B cell (primary cell): ENCODE results near the gene CD4. TPM values are rescaled to one million over a fixed set of nuclear protein-coding genes. Genes with fewer than 3 reads are reported as not detected.

Experiments used
- ATAC-seq: fragments of 200-7000 bp; cut with Tn5 transposase; one replicate; pipeline ENCODE4 v1.10.0; 2021; ENCODE audit warnings: low read depth, mild to moderate bottlenecking, moderate number of reproducible peaks, moderate library complexity
- CTCF ChIA-PET: fragments of 350-600 bp; sonication (Branson Sonifier 250); formaldehyde crosslinking; loops from one replicate; lab custom pipeline; 2021; ENCODE audit warnings: antibody characterized with exemption, inconsistent platforms; lab: Charles Lee
- POLR2A ChIA-PET: fragments of 350-600 bp; sonication (Branson Sonifier 250); formaldehyde crosslinking; loops from one replicate; lab custom pipeline; 2021; ENCODE audit warnings: antibody characterized with exemption; lab: Charles Lee
- DNase-seq: peaks from one replicate; pipeline ENCODE4 v3.0.0; 2013
- H2AFZ ChIP-seq: 2 replicates; pipeline ENCODE4 v1.6.1; 2012; ENCODE audit warnings: mild to moderate bottlenecking, low read depth, low read length; ENCODE audit not compliant: insufficient read depth, poor library complexity, severe bottlenecking
- H3K27ac ChIP-seq, 2 donors: 1 replicate in 1 of 2; 2 replicates in 1 of 2; pipeline ENCODE4 v1.5.1; 2012 to 2013; ENCODE audit warnings: low read length in 2 of 2, mild to moderate bottlenecking in 2 of 2, moderate library complexity in 1 of 2
- H3K27me3 ChIP-seq, 4 experiments: fragments of 200-600 bp in 1 of 4; sonication (generic) in 1 of 4; replicated peaks in 1 of 4; 1 replicate in 2 of 4; 2 replicates in 2 of 4; pipeline versions ENCODE4 v1.6.1 to v1.7.0; 2013 to 2016; ENCODE audit warnings: low read length in 3 of 4, mild to moderate bottlenecking in 2 of 4, mixed read lengths in 1 of 4, moderate library complexity in 1 of 4; ENCODE audit not compliant: insufficient read depth in 4 of 4, control insufficient read depth in 3 of 4; ENCODE audit errors: control extremely low read depth in 1 of 4
- H3K36me3 ChIP-seq, 2 experiments: replicated peaks in 1 of 2; 1 replicate in 1 of 2; 2 replicates in 1 of 2; pipeline versions ENCODE4 v1.6.1 to v1.7.1; 2013; ENCODE audit warnings: low read length in 1 of 2; ENCODE audit not compliant: insufficient read depth in 2 of 2, control insufficient read depth in 1 of 2; ENCODE audit errors: control extremely low read depth in 1 of 2, extremely low read depth in 1 of 2
- H3K4me1 ChIP-seq, 2 donors: fragments of 200-600 bp in 1 of 2; sonication (generic) in 1 of 2; 1 replicate in 1 of 2; 2 replicates in 1 of 2; pipeline versions ENCODE4 v1.5.1 to v1.6.1; 2013 to 2017; ENCODE audit warnings: low read length in 2 of 2; ENCODE audit not compliant: control insufficient read depth in 2 of 2, insufficient read depth in 2 of 2
- H3K4me2 ChIP-seq: replicated peaks from 2 replicates; pipeline ENCODE3; 2012; ENCODE audit warnings: mild to moderate bottlenecking, low read depth, low read length; ENCODE audit not compliant: poor library complexity, severe bottlenecking
- H3K4me3 ChIP-seq, 5 experiments: fragments of 200-600 bp in 1 of 5; sonication (generic) in 1 of 5; 1 replicate in 3 of 5; 2 replicates in 2 of 5; pipeline versions ENCODE4 v1.5.1 to v1.7.0; 2011 to 2016; ENCODE audit warnings: low read length in 4 of 5, mild to moderate bottlenecking in 4 of 5, low read depth in 2 of 5, control low read depth in 1 of 5, moderate library complexity in 1 of 5; ENCODE audit not compliant: insufficient read depth in 1 of 5; ENCODE audit errors: control extremely low read depth in 1 of 5, extremely low read depth in 1 of 5
- H3K79me2 ChIP-seq: fragments of 200-600 bp; sonication (generic); one replicate; pipeline ENCODE4 v1.6.0; 2016; ENCODE audit warnings: low read length; ENCODE audit not compliant: control insufficient read depth, insufficient read depth
- H3K9ac ChIP-seq: fragments of 200-600 bp; sonication (generic); 2 replicates; pipeline ENCODE4 v1.6.1; 2017; ENCODE audit warnings: mild to moderate bottlenecking, low read length, moderate library complexity
- H3K9me3 ChIP-seq, 3 donors: one replicate each; pipeline versions ENCODE4 v1.6.1 to v1.7.1; 2013; ENCODE audit warnings: low read length in 2 of 3; ENCODE audit not compliant: control insufficient read depth in 2 of 3, insufficient read depth in 1 of 3; ENCODE audit errors: control extremely low read depth in 1 of 3
- H4K20me1 ChIP-seq: 2 replicates; pipeline ENCODE4 v1.6.0; 2012; ENCODE audit warnings: mild to moderate bottlenecking, low read length; ENCODE audit not compliant: insufficient read depth, control insufficient read depth, poor library complexity, severe bottlenecking
- H3K27ac Mint-ChIP-seq: one replicate; pipeline ENCODE4 v1.8.0; 2021; ENCODE audit warnings: mixed read lengths
- H3K27me3 Mint-ChIP-seq: one replicate; pipeline ENCODE4 v1.8.0; 2021; ENCODE audit warnings: mixed read lengths
- H3K4me1 Mint-ChIP-seq: one replicate; pipeline ENCODE4 v1.8.0; 2021; ENCODE audit warnings: mixed read lengths
- H3K4me3 Mint-ChIP-seq: one replicate; pipeline ENCODE4 v1.8.0; 2021; ENCODE audit warnings: mixed read lengths
- H3K9me3 Mint-ChIP-seq: one replicate; pipeline ENCODE4 v1.8.0; 2022; ENCODE audit warnings: mixed read lengths; ENCODE audit not compliant: insufficient read depth
- EZH2 ChIP-seq: IDR thresholded peaks from 2 replicates; pipeline ENCODE4 v1.6.1; 2012; ENCODE audit warnings: borderline replicate concordance, low read depth, mild to moderate bottlenecking, moderate library complexity, low read length; ENCODE audit not compliant: insufficient read depth, poor library complexity, severe bottlenecking
- WGBS: methylation state at CpG from one replicate; pipeline ENCODE4 v1.1.5; 2013; ENCODE audit warnings: missing lambda C conversion rate; ENCODE audit not compliant: insufficient coverage; 5-methylcytosine and 5-hydroxymethylcytosine counted together
- intact Hi-C: fragments of 100-400 bp; cut with micrococcal nuclease; formaldehyde crosslinking; loops from one replicate; pipeline ENCODE4 v1.10.0; 2022
- polyA plus RNA-seq: library from polyadenylated mRNA; depleted of rRNA; stranded (reverse); fragments of >200 nt; gene quantifications from 2 replicates; pipeline ENCODE4 v1.2.3, GENCODE V29; 2012
- total RNA-seq, 2 donors: library from RNA; stranded (reverse); fragments of 120-200 nt in 1 of 2; gene quantifications; 1 replicate in 1 of 2; 2 replicates in 1 of 2; pipeline versions ENCODE4 v1.2.3 to v1.2.4, GENCODE V29; 2013 to 2022
- TF ChIP-seq, protein P1 (sequence below): fragments of 200-600 bp; IDR thresholded peaks from one replicate; pipeline ENCODE4 v1.8.0; 2022; ENCODE audit warnings: antibody characterized with exemption, mild to moderate bottlenecking

The CD4 gene
- total and polyA plus RNA-seq, 2 donors (not counting 1 experiment from before 2014, with no cell fraction given), result 0.49 to 2.2 TPM

DNA sequence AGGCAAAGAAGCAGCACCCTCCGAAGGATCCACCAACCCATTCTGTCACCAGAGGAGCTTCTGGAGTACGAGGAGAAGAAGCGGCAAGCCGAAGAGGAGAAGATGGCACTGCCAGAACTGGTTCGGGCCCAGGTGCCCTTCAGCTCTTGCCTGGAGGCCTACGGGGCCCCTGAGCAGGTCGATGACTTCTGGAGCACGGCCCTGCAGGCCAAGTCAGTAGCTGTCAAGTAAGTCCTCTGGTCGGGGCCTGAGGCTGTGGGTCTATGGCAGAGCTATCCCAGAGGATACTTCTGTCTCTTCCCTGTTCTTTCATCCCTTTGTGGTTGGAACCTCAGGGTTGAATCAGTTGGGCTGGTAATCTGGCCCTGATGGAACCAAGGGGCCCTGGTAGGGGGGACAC, 72.1 kb downstream of the CD4 start:
- H3K27ac Mint-ChIP-seq, result no peak overlapping the region
- no peak overlapping the region for H3K4me3 Mint-ChIP-seq
- ATAC-seq (no peak), DNase-seq (no peak)
- TF ChIP-seq EZH2, result no peak
- TF ChIP-seq, protein P1, sequence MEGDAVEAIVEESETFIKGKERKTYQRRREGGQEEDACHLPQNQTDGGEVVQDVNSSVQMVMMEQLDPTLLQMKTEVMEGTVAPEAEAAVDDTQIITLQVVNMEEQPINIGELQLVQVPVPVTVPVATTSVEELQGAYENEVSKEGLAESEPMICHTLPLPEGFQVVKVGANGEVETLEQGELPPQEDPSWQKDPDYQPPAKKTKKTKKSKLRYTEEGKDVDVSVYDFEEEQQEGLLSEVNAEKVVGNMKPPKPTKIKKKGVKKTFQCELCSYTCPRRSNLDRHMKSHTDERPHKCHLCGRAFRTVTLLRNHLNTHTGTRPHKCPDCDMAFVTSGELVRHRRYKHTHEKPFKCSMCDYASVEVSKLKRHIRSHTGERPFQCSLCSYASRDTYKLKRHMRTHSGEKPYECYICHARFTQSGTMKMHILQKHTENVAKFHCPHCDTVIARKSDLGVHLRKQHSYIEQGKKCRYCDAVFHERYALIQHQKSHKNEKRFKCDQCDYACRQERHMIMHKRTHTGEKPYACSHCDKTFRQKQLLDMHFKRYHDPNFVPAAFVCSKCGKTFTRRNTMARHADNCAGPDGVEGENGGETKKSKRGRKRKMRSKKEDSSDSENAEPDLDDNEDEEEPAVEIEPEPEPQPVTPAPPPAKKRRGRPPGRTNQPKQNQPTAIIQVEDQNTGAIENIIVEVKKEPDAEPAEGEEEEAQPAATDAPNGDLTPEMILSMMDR, result no peak
- Histone ChIP-seq H3K27me3 (no peaks in the 10 kb centered on the region), H4K20me1 (no peaks in the 10 kb centered on the region), H3K9me3 (no peaks in the 10 kb centered on the region), H3K4me1 (no peaks in the 10 kb centered on the region), H3K27ac (no peak overlapping the region), H3K9ac (no peak overlapping the region), H3K4me2 (no peak overlapping the region), H3K79me2 (peaks cover 16% of the 10 kb centered on the region), H2AFZ (no peak overlapping the region), H3K36me3 (peaks cover 0 to 71% of the 10 kb centered on the region in 2 experiments), H3K4me3 (no peak overlapping the region)
- ChIA-PET CTCF (interaction anchor here (0.9 to 2.4 kb wide), 4 partner anchors 8 to 251 kb away, joined by 3 to 7 read pairs (median 4); no protein-coding TSS in a partner anchor), POLR2A (interaction anchor here (1.1 kb wide), 1 partner anchor 9 kb away, joined by 3 read pairs; the partner anchor contains the start of gene USP5)
- H3K27me3 Mint-ChIP-seq, result no peaks in the 10 kb centered on the region
- H3K9me3 Mint-ChIP-seq, result no peaks in the 10 kb centered on the region
- intact Hi-C loops, result no loop called here
- H3K4me1 Mint-ChIP-seq, result peaks cover 3% of the 10 kb centered on the region
- WGBS, result 96% methylated on average over 9 of the region's 9 CpGs

DNA sequence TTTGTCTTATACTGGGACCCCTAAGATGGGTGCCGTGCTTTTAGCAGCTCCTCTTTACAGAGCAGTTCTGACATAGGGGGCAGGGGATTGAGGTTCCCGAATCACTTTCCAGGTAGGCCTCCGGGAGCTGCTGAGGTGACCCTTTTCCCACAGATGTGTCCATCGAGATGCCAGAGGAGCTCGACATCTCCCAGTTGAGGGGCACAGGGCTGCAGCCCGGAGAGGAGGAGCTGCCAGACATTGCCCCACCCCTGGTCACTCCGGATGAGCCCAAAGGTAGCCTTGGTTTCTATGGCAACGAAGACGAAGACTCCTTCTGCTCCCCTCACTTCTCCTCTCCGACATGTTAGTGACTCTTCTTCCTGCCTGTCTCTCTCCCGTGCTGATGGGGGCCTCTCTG, 73.7 kb downstream of the CD4 start:
- POLR2A ChIA-PET, result no interaction called here
- Histone ChIP-seq H4K20me1 (peaks cover 2% of the 10 kb centered on the region), H3K27me3 (no peaks in the 10 kb centered on the region), H3K79me2 (no peaks in the 10 kb centered on the region), H3K36me3 (peaks cover 0 to 55% of the 10 kb centered on the region in 2 experiments), H3K4me1 (peaks cover 4 to 7% of the 10 kb centered on the region in 2 donors), H3K4me3 (no peak overlapping the region), H2AFZ (no peak overlapping the region), H3K4me2 (no peak overlapping the region), H3K9ac (no peak overlapping the region), H3K27ac (no peak overlapping the region), H3K9me3 (no peaks in the 10 kb centered on the region)
- Mint-ChIP-seq H3K4me1 (peaks cover 13% of the 10 kb centered on the region), H3K9me3 (no peaks in the 10 kb centered on the region), H3K27ac (no peak overlapping the region), H3K27me3 (no peaks in the 10 kb centered on the region), H3K4me3 (no peak overlapping the region)
- 98% methylated on average over 11 of the region's 11 CpGs for WGBS
- CTCF ChIA-PET, result no interaction called here
- ATAC-seq (no peak), DNase-seq (no peak)
- intact Hi-C loops, result no loop called here
- no peak for TF ChIP-seq EZH2
- TF ChIP-seq, protein P1, result no peak
